ENCODE results near the gene DSCAM. TPM values are rescaled to one million over a fixed set of nuclear protein-coding genes. Genes with fewer than 3 reads are reported as not detected.

DSCAM gene
- total and polyA plus RNA-seq, 2 donors (not counting 3 experiments of a cell fraction or from before 2014, with no cell fraction given), result not detected

GRCh38 chr21:40639616-40640194, 207.3 kb downstream of the DSCAM start:
- dilution Hi-C loops (cut with MboI; ENCODE audit: extremely low pct_ligation_motif_present, low sequenced_read_pairs), result no loop called here
- H3K9me3 ChIP-seq (replicated peaks; ENCODE audit: control insufficient read depth, insufficient read depth, low read length), result peaks cover 10% of the 10 kb centered on the region
- CTCF ChIA-PET, result no interaction called here

More at GRCh38 chr21:40639616-40640194, 207.3 kb downstream of the DSCAM start:
- DNase-seq (ENCODE audit: low read depth, low spot score) (no peak), FAIRE-seq (no peak)
- no peaks in the 10 kb centered on the region for H4K20me1 ChIP-seq (replicated peaks; ENCODE audit: control insufficient read depth, extremely low read depth, insufficient read depth, low read length)
- no peak overlapping the region for H3K27ac ChIP-seq (ENCODE audit: insufficient read depth, low read depth, low read length)
- no TSS peak for BruUV-seq (replicated peaks)
- no peak overlapping the region for H3K9ac ChIP-seq (replicated peaks; ENCODE audit: extremely low read depth, insufficient read depth, low read length)
- TF ChIP-seq CTCF (IDR thresholded peaks at IDR 0.05; ENCODE audit: extremely low read depth in 1 of 2, insufficient read depth in 1 of 2, low read depth in 1 of 2, low read length in 2 of 2) (no peak), JUN (IDR thresholded peaks at IDR 0.05; ENCODE audit: borderline replicate concordance, insufficient read depth, insufficient read length, low read depth) (no peak), GATA2 (IDR thresholded peaks at IDR 0.05; ENCODE audit: insufficient read depth, insufficient read length, low read depth, low read length) (no peak), MAX (IDR thresholded peaks at IDR 0.05; ENCODE audit: insufficient read depth, insufficient read length) (no peak), POLR2AphosphoS5 (IDR thresholded peaks at IDR 0.05; ENCODE audit: insufficient read depth, low read depth, low read length) (no peak), FOS (IDR thresholded peaks at IDR 0.05; ENCODE audit: borderline replicate concordance, insufficient read depth, low read length) (no peak), POLR2A (IDR thresholded peaks at IDR 0.05; ENCODE audit: low read depth, low read length) (no peak), MYC (IDR thresholded peaks at IDR 0.05; ENCODE audit: low read depth, low read length) (no peak), EZH2 (IDR thresholded peaks at IDR 0.05; ENCODE audit: borderline replicate concordance, low read depth, low read length, severe bottlenecking) (no peak)
- POLR2A ChIA-PET, result no interaction called here
- no peak overlapping the region for H3K4me3 ChIP-seq (replicated peaks in 1 of 3; ENCODE audit: insufficient read depth in 1 of 3, low read depth in 1 of 3, low read length in 3 of 3)
- no peaks in the 10 kb centered on the region for H3K79me2 ChIP-seq (ENCODE audit: control insufficient read depth, insufficient read depth, low read length)
- no peaks in the 10 kb centered on the region for H3K4me1 ChIP-seq (ENCODE audit: control insufficient read depth, extremely low read depth, insufficient read depth, low read length)
- H3K9me1 ChIP-seq (replicated peaks; ENCODE audit: control insufficient read depth, extremely low read depth, insufficient read depth, low read length), result no peaks in the 10 kb centered on the region
- H2AFZ ChIP-seq (ENCODE audit: low read depth, low read length), result no peak overlapping the region
- no peak overlapping the region for H3K4me2 ChIP-seq (ENCODE audit: insufficient read depth, low read length)
- intact Hi-C loops (cut with micrococcal nuclease), result no loop called here
- H3K27me3 ChIP-seq (ENCODE audit: control insufficient read depth in 2 of 2, insufficient read depth in 2 of 2, low read length in 2 of 2), result no peaks in the 10 kb centered on the region
- H3K36me3 ChIP-seq (ENCODE audit: control insufficient read depth in 2 of 2, extremely low read depth in 1 of 2, insufficient read depth in 2 of 2, low read length in 2 of 2), result no peaks in the 10 kb centered on the region
